ENCODE results near the gene NKAIN2. TPM values are rescaled to one million over a fixed set of nuclear protein-coding genes. Genes with fewer than 3 reads are reported as not detected.

NKAIN2 gene
- total RNA-seq, 1 experiment from 2014 or later, result 3.7 TPM

DNA sequence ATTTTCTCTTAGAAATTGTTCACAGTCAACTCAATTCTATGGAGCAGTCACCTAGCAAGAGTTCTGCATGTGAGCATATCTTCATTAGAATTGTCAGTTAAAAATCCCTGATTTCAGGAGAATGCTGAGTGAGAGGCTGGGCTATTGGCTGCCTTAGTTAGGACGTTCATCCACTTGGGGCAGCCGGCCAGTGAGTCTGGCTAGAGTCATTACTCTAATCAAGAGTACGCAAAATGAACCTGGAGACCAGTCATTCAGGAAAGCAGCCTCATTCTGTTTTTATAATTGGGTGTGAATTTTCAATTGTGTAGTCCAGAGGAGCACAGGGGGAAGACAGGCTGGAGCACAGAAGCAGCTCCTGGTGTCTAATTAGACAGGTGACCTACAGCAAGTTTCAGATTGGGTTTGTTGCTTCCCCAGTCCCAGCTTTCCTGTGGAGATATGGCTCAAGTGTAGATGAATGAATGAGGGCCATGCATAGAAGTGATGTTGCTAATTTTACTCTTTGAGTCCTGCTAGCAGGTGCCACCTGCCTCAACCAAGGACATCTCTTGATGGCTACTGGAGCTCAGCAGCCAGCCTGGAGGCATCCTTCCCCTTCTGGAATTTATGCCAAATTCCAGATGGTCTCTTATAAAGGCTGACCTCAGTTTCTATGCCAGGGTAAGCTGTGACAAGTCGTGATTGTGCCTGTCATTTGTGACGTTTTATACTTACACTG is 265.7 kb downstream of the NKAIN2 start:
- no peak for DNase-seq (ENCODE audit: extremely low read depth, low read depth)

DNA sequence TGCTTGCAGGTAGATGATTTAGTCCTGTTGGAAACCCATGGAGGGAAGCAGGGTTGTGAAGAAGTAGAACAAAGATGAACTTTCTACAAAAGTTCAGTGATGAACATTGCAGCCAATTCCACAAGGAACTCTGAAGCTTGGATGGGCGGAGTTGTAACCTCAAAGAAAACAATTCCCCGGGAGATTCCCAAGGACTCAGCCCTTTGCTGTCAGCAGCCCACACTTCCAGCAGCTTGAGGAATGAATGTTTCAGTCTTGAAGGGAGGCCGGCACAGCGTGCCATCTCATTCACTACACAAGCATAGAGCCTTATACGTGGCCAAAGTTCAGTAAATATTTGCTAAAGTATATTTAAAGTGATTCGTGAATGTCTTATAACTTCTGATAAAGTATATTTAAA is 269.4 kb downstream of the NKAIN2 start:
- DNase-seq (ENCODE audit: extremely low read depth, low read depth), result no peak

DNA sequence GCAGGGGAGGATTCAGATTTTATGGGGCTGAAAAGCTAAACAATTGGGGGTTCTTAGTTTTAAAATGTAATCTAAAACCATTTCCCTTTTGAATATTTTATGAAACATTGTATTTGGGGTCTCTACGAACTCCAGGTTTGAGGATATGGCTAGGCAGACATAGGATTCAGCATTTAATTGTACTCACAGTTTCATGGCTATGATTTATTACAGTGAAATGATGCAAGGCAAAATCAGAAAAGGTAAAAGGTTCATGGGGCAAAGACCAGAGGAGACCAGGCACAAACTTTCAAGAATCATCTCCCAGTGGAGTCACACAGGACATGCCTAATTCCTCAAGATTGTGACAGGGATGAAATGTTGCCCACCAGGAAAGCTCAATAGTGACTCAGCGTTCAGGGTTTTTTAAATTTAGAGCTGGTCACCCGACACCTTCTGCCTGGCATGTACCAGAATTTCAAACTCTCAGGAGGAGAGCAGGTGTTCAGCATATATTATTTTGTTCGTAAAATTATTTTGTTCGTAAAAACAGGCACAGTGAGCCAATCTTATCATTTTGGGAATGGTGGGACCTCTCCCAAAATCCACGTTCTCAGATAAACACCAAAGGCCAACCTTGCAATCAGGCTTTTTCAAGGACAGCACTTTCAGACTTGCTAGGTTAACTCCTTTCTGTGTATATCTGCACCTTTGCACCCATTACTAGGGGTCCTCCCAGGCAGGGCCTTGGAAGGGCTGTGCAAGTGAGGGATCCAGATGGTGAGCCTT is 270.3 kb downstream of the NKAIN2 start:
- DNase-seq (ENCODE audit: extremely low read depth, low read depth), result no peak

DNA sequence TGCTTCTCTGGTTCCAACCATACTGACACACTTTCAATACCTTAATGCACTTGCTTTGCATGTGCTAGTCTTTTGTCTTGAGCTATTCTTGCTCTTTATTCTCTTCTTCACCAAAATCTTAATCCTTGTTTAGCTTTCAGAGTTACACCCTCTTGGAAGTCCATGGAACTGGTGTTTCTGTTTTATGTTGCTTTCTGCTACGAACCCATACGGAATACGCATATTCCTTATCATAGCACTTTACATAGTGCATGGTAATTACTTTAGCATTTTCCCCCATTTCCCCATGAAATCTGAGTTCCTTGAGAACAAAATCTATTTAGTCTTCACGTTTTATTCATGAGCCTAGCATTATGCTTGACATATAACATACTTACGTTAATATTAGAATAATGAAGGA is 270.9 kb downstream of the NKAIN2 start:
- DNase-seq (ENCODE audit: extremely low read depth, low read depth), result no peak

DNA sequence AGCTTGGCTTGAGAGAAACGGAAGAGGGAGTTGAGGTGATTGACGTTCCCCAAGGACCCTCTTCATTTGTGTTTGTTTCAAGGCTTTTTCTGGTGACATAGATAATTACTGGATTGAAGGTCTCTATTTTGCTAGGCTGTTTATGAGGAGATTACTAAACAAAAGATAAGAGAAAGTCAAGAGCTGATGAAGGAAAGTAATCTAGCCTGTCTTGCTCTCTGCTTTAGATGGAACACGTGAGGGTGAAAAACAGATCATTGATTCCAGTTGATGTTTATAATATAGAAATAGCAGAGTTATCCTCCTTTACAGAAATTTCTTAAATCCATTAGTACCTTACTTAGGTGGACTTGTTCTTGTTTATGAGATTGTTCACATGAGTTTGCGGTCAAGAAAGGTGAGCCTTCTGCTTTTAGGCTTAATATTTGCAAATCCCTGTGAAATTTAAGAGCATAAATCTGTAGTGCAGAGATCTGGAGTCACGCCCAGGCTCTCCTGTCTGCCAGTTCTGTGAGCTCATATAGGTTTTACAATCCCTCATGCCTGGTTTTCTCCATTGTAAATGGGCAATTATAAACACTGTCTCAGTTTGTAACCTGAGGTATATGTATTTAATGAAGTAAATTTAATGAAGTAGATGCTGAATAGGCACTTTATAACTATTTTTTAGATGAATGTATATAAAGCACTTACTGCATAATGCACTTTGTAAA is 272.8 kb downstream of the NKAIN2 start:
- DNase-seq (ENCODE audit: extremely low read depth, low read depth), result no peak

DNA sequence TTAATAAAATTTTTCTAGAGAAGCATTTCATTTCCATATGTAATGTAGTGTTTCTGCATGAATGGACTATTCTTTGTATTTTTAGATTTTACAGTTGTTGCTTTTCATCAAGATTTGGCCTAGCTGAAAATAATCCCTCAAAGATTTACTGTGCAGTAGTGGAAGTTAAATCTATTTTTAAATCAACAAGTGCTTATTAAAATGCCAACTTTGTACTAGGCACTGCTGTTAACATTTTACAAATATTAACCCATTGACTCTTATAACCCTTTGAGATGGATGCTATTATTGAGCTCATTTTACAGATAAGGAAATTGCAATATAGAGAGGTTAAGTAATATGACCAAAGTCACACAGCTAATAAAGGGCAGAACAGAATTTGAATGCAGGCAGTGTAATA is 274.5 kb downstream of the NKAIN2 start:
- DNase-seq (ENCODE audit: extremely low read depth, low read depth), result no peak

DNA sequence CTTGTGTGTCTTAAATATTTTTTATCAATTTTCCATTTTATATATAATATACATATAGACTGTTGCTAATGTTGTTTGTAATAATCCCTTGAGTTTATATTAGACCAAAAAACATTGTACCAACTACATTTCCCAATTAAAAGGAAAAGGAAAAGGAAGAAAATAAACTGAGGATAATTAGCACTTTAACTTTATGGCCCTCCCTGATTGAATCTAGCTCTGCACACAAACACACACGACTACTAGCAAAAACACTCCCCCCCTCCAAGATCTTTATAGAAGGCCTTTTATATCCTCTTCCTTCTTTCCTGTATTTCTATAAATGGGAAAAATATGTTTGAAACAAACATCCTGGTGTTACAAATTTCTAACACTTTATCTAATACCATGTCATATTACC is 276.8 kb downstream of the NKAIN2 start:
- no peak for DNase-seq (ENCODE audit: extremely low read depth, low read depth)

DNA sequence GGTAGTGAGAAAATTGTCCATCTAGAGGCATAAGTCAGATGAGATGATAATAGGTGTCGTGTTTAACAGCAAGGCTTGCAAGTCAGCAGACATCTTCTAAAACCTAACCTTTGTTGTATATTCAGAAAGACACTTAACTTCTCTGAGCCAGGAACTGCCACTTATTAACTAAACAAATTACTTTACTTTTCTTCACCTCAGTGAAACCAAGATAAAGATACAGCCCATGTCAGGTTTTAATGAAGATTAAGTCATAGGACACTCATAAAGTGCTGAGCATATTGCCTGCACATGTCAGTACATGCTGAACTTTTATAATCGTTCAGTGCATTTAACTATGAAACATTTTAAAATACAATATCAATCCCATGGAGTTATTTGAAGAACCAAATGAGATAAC is 286.8 kb downstream of the NKAIN2 start:
- no peak for DNase-seq (ENCODE audit: extremely low read depth, low read depth)

DNA sequence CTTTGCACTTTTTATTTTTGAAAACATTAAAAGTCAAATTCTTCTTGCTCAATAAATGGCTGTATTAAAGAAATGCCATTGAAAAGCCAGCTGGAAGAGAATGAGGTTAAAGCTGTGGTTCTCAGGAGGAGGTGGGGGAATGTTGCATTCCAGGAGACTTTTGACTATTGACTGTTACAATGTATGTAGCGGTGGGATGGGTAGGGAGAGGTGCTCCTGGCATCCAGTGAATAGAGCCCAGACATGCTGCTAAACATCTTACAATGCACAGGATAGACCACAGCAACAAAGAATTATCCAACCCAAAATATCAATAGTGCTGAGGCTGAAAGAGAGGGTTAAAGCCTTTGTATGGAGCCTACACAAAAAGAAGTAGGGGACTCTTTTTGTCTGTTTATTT is 295.9 kb downstream of the NKAIN2 start:
- no peak for DNase-seq (ENCODE audit: extremely low read depth, low read depth)

DNA sequence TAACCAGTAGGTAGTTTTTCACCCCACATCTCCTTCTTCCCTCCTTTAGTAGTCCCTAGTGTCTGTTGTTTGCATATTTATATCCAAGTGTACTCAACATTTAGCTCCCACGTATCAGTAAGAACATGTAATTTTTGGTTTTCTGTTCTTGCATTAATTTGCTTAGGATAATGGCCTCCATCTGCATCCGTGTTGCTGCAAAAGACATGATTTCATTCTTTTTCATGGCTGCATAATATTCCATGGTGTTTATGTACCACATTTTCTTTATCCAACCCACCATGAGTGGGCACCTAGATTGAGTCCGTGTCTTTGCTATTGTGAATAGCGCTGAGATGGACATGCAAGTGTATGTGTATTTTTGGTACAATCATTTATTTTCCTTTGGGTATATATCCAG is 306.8 kb downstream of the NKAIN2 start:
- no peak for DNase-seq (ENCODE audit: extremely low read depth, low read depth)

DNA sequence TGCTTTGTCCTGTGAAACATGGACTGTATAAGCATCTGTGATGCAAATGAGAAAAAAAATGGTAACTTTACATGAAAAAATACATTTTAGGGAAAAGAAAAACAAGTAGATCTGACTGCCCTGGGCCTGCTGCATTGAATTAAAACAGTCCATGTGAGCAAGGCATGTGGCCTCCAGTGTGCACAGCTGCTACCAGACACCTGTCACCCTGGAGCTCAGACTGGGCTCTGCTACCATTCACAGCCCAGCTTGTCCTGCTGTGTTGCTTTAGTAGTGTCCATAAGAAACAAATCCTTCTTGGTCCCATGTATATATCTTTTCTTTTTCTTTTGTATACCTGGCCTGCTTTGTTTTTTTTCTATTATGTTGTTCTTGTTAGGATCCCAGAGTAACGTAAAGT is 315.9 kb downstream of the NKAIN2 start:
- DNase-seq (ENCODE audit: extremely low read depth, low read depth), result no peak

DNA sequence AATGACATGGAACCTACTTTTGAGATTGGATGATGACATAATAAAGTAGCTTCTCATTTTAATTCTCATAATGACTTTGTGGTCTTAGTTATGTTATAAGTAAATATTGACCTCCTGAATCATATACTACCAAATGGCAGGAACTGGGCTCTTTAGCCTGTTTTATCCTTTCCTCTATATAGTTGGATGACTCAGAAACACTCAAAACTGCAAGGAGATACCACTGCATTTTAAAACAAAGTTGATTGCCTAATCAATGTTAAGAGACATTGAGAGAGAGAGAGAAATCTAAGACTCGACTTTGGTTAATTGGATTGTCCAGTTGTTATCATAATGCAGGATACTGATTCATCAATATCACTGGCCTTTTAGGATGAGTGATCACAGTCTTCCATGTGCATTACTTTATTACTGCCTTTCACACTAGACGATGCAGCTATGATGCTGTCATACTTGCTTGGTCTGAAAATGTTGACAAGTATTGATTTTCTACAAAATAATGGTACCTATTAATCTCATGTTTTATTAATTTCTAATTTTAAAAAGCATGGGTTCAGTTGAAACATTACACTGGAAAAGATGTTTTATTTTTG is 320.0 kb downstream of the NKAIN2 start:
- no peak for DNase-seq (ENCODE audit: extremely low read depth, low read depth)

DNA sequence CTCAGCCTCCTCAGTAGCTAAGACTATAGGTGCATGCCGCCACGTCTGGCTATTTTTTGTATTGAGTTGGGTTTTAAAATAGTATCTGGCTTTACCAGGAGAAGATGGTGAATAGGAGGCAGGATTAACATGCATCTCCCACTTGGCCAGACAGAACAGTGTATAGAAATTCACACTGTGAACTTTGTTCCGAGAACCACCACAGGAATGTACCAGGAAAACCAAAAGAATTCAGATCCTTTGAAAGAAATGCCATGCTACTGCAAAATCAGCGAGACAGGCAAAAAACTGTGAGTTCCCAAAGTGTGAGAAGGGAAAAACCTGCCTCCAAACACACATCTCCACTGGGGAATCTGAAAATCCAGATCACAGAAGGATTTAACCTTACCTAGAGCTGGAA is 327.6 kb downstream of the NKAIN2 start:
- no peak for DNase-seq (ENCODE audit: extremely low read depth, low read depth)

DNA sequence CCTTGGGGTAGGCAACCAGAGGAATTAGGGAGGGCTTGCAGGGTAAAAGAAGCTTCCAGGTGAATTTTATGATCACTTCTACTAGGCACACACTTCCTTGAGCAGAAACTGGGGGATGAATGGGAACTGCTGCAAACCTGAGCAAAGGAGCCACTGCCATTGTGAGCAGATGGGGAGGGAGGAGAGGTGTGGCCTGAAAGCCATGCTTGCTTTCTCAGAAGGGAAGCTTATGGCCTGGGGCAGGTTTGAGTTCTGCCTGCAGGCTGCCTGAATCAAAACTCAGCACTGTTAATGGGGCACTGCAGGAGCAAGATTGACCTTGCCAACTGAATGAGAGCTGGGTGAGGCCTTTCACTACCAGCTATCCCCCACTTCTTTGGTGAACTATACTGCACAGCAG is 328.1 kb downstream of the NKAIN2 start:
- DNase-seq (ENCODE audit: extremely low read depth, low read depth), result no peak

DNA sequence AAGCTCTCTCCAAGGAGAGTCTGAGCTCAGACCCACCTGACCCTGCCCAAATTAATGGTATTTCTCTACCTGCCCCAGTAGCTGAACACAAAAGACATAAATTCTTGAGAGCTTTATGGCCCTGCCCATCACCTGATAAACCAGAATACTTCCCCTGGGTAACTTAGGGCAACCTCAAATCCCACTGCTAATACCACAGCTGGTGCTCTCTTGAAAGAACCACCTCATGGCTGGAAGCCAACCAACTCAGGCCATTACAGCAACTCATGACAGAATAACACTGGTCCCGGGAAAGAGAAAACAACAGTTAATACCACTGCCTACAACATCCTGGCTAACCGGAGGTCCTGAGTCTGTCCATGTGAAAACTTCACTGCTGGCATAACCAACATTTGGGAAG is 328.6 kb downstream of the NKAIN2 start:
- DNase-seq (ENCODE audit: extremely low read depth, low read depth), result no peak

DNA sequence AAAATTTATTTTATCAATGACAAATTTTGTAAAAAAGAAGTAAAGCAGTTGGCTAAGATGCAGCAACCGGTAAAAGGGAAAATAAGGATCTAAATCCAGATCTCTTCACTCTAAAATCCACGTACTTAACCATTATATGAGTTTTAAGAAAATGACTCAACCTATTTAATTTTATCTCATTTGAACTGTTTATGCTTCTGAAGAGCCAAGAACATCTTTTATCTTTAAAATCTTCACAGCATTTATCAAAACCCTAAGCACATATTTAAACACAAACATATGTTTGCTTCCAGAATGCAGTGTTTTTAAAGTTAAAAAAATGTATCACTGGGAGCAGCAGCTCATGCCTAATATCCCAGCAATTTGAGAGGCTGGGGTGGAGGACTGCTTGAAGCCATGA is 339.2 kb downstream of the NKAIN2 start:
- DNase-seq (ENCODE audit: extremely low read depth, low read depth), result no peak

DNA sequence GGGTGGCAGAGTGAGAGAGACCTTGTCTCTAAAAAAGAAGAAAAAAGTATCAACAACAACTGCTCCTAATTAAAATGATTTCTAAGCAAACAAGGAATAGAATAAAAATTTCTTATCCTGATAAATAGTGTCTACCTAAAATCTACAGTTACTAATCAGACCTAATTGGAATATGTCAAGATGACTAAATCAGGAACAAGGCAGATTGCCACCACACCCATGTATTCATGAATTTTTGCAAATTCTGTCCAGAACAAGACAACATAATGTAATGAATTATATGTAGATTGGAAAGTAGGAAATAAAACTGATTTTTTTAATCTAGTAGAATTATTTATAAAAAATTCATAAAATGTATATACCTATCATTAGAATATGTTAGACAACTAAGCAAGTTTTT is 339.8 kb downstream of the NKAIN2 start:
- no peak for DNase-seq (ENCODE audit: extremely low read depth, low read depth)

DNA sequence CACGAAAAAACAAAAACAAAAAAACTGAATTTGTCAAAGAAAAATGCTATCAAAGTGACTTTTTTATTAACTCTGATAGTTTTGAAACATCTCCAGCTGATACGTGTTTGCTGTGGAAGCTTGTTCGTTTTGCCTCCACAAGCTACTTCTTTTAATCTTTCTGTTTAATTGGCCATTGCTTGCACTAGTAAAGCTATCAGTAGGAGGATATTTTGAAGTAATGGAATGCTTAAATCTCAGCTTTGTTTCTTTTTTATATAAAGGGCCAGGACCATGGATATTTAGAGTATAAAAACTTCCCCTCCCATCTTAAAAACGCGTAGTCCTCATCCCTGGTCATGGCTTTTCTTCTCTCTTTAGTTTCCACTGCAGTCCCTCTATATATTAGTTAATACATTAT is 344.0 kb downstream of the NKAIN2 start:
- no peak for DNase-seq (ENCODE audit: extremely low read depth, low read depth)

DNA sequence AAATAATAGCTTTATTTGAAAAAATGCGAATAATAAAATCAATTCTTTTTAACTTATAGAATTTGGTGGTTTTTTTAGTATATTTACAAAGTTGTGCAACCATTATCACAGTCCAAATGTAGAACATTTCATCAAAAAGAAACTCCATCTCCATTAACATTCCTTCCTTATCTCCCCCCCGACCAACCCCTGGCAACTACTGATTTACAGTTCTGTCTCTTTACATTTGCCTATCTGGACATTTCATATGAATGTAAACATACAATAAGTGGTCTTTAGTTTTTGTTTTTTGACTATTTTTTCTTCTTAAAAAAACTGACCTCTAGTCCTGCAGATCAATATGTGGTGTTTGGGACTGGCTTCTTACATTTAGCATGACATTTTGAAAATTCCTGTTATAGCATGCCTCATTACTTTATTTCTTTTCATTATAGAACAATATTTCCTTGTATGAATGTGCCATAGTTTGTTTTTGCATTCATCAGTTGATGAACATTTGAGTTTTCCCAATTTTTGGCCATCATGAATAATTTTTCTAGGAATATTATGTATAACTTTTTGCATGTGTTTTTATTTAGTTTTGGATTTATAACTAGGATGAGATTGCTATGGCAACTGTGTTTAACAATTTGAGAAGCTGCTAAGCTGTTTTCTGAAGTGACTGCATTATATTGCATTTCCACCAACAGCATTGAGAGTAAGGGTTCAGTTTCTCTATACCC is 344.7 kb downstream of the NKAIN2 start:
- no peak for DNase-seq (ENCODE audit: extremely low read depth, low read depth)

DNA sequence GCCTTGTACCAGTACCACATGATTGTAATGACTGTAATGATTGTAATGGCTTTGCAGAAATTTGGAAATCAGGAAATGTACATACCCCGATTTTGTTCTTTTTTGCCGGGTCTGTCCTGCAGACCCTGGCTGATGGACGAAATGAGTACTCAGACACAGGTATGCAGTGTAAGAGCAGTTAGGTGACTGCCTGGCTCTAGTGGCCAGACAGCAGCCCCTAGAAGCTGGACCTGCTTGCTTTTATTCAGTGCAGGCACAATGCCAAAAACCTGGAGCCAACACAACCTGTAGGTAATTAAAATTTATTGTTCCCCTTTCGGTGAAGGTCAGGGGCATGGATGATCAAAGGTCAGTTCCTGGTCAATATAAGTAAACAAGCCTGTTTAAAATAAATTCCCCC is 346.0 kb downstream of the NKAIN2 start:
- DNase-seq (ENCODE audit: extremely low read depth, low read depth), result no peak

DNA sequence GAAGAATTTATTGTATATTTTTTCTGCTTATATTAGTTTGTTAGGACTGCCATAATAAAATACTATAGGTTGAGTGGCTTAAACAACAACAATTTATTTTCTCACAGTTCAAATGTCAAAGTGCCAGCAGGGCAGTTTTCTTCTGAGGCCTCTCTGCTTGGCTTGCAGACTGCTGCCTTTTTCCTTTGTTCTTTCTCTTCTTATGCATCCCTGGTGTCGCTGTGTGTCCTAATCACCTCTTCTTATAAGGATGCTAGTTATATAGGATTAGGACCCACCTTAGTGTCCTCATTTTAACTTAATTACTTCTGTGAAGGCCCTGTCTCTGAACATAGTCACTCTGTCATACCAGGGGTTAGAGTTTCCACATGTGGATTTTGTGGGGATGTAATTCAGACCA is 354.4 kb downstream of the NKAIN2 start:
- no peak for DNase-seq (ENCODE audit: extremely low read depth, low read depth)
